Transverse colon (tissue), 4 donors: ENCODE data around the gene MEF2D. TPM values are rescaled to one million over a fixed set of nuclear protein-coding genes. Genes with fewer than 3 reads are reported as not detected.

Experiments
- DNase-seq: peaks from one replicate; pipeline ENCODE4 v3.0.0-alpha.2; 2019
- H3K27ac ChIP-seq, 4 donors: fragments of 200-600 bp; sonication (generic); 2 replicates each; pipeline ENCODE4 v1.5.1; 2016 to 2018; ENCODE audit warnings: inconsistent platforms in 4 of 4
- H3K27me3 ChIP-seq: fragments of 200-600 bp; sonication (generic); 2 replicates; pipeline ENCODE4 v1.5.1; 2017; ENCODE audit warnings: inconsistent platforms
- H3K36me3 ChIP-seq, 4 donors: fragments of 200-600 bp; sonication (generic); 2 replicates each; pipeline ENCODE4 v1.5.1; 2017 to 2019; ENCODE audit warnings: inconsistent platforms in 4 of 4
- H3K4me1 ChIP-seq, 4 donors: fragments of 200-600 bp; sonication (generic); 2 replicates each; pipeline ENCODE4 v1.5.1; 2017 to 2020; ENCODE audit warnings: inconsistent platforms in 4 of 4
- H3K4me3 ChIP-seq, 4 donors: fragments of 200-600 bp; sonication (generic); 1 replicate in 1 of 4; 2 replicates in 3 of 4; pipeline versions ENCODE4 v1.5.1 to v1.6.1; 2017 to 2019; ENCODE audit warnings: inconsistent platforms in 4 of 4
- H3K9me3 ChIP-seq, 2 donors: fragments of 200-600 bp; sonication (generic); 2 replicates each; pipeline ENCODE4 v1.5.1; 2017 to 2019; ENCODE audit warnings: inconsistent platforms in 2 of 2
- CTCF ChIP-seq, 5 experiments: fragments of 200-600 bp in 3 of 5; fragments of 450-650 bp in 2 of 5; sonication (generic) in 3 of 5; IDR thresholded peaks; 1 replicate in 2 of 5; 2 replicates in 3 of 5; pipeline ENCODE4 v1.5.1; 2016 to 2017; ENCODE audit warnings: antibody characterized with exemption in 5 of 5, inconsistent platforms in 3 of 5, mild to moderate bottlenecking in 2 of 5, moderate library complexity in 1 of 5
- EP300 ChIP-seq: sonication (generic); formaldehyde crosslinking; IDR thresholded peaks from one replicate; pipeline ENCODE4 v1.6.1; 2017; ENCODE audit warnings: antibody characterized with exemption, low read depth
- POLR2A ChIP-seq: fragments of 450-650 bp; IDR thresholded peaks from one replicate; pipeline ENCODE4 v1.6.1; 2016; ENCODE audit warnings: antibody characterized with exemption, mild to moderate bottlenecking, moderate library complexity
- POLR2AphosphoS5 ChIP-seq, 3 donors: sonication (generic); formaldehyde crosslinking; IDR thresholded peaks; one replicate each; pipeline ENCODE4 v1.6.1; 2016; ENCODE audit warnings: antibody characterized with exemption in 3 of 3
- WGBS, 2 donors: methylation state at CpG; one replicate each; pipeline ENCODE4 v1.1.5; 2018; ENCODE audit warnings: low coverage in 1 of 2; 5-methylcytosine and 5-hydroxymethylcytosine counted together
- in situ Hi-C, 4 donors: fragments of 200-750 bp; cut with MboI; loops; one replicate each; pipeline versions ENCODE4 v1.15.0 to v1.15.1; 2017; ENCODE audit warnings: low sequenced_read_pairs in 3 of 4, low pct_ligation_motif_present in 1 of 4, low pct_unique_long_range_greater_than_20kb in 1 of 4
- intact Hi-C: fragments of 100-400 bp; cut with DNase I; formaldehyde crosslinking; loops from one replicate; pipeline ENCODE4 v1.15.1; 2023; ENCODE audit warnings: low total_unique reads
- total RNA-seq, 4 donors: library from RNA; depleted of rRNA; stranded (reverse); fragments of >200 nt; gene quantifications; one replicate each; pipeline ENCODE4 v1.1.0, GENCODE V29; 2016

The MEF2D gene
- total RNA-seq, 4 donors from 2014 or later: 26.1 to 200 (median 85.7) TPM

GRCh38 chr1:156498432-156499193 is 2.0 kb downstream of the MEF2D start:
- H3K9me3 ChIP-seq: no peaks in the 10 kb centered on the region
- in situ Hi-C loops (no loop called here), intact Hi-C loops (no loop called here)
- TF ChIP-seq POLR2A: peak; percentile 41
- TF ChIP-seq CTCF (IDR thresholded peaks at IDR 0.05): no peak
- TF ChIP-seq EP300: no peak
- peak; percentile 63 to 77 (median 72) for TF ChIP-seq POLR2AphosphoS5 (IDR thresholded peaks at IDR 0.05)
- WGBS, 2 donors: 22% methylated on average over 11 of the region's 12 CpGs; no CpG with 5 or more reads in 1 of the 2 donors
- H3K36me3 ChIP-seq: no peaks in the 10 kb centered on the region
- DNase-seq: peak; percentile 55
- no peaks in the 10 kb centered on the region for H3K27me3 ChIP-seq
- peak overlapping the region; percentile 99 to 100 (median 100) for H3K27ac ChIP-seq
- peak overlapping the region; percentile 84 to 98 (median 92) for H3K4me3 ChIP-seq
- H3K4me1 ChIP-seq: peaks cover 67 to 80% (median 76%) of the 10 kb centered on the region in 4 donors

GRCh38 chr1:156497743-156498431 is 2.7 kb downstream of the MEF2D start:
- WGBS, 2 donors: 39 to 100% methylated on average over 1 to 5 of the region's 5 CpGs
- TF ChIP-seq POLR2AphosphoS5 (IDR thresholded peaks at IDR 0.05) (no peak), CTCF (IDR thresholded peaks at IDR 0.05) (no peak), POLR2A (no peak)
- H3K36me3 ChIP-seq: no peaks in the 10 kb centered on the region
- in situ Hi-C loops (no loop called here), intact Hi-C loops (no loop called here)
- H3K9me3 ChIP-seq: no peaks in the 10 kb centered on the region
- DNase-seq: peak; percentile 18
- H3K27ac ChIP-seq: peak overlapping the region; percentile 99 to 100 (median 100)
- H3K4me3 ChIP-seq: peak overlapping the region in 3 of 4 donors; percentile 90 to 98 (median 94)
- H3K27me3 ChIP-seq: no peaks in the 10 kb centered on the region
- peaks cover 67 to 80% (median 76%) of the 10 kb centered on the region in 4 donors for H3K4me1 ChIP-seq

GRCh38 chr1:156497078-156497742 is 3.4 kb downstream of the MEF2D start:
- WGBS, 2 donors: 45% methylated on average over 11 of the region's 11 CpGs; no CpG with 5 or more reads in 1 of the 2 donors
- peak; percentile 66 for DNase-seq
- H3K27me3 ChIP-seq: no peaks in the 10 kb centered on the region
- H3K4me3 ChIP-seq: peak overlapping the region in 1 of 4 donors; percentile 90
- H3K36me3 ChIP-seq: no peaks in the 10 kb centered on the region
- intact Hi-C loops: no loop called here
- no peak for TF ChIP-seq EP300
- peak in 1 of 3 donors; percentile 61 for TF ChIP-seq POLR2AphosphoS5 (IDR thresholded peaks at IDR 0.05)
- TF ChIP-seq POLR2A: peak; percentile 19
- no peak for TF ChIP-seq CTCF (IDR thresholded peaks at IDR 0.05)
- peak overlapping the region; percentile 99 to 100 (median 100) for H3K27ac ChIP-seq
- H3K4me1 ChIP-seq: peaks cover 67 to 80% (median 76%) of the 10 kb centered on the region in 4 donors
- in situ Hi-C loops: no loop called here
- no peaks in the 10 kb centered on the region for H3K9me3 ChIP-seq
